HG03135 (cell line): Measurements from ENCODE around the gene OSTC.

Source experiments
- ATAC-seq: cut with Tn5 transposase; IDR thresholded peaks from one replicate; pipeline ENCODE4 v1.9.1; 2021; ENCODE audit warnings: mild to moderate bottlenecking, moderate library complexity; ENCODE audit not compliant: unreplicated experiment

The OSTC gene

DNA sequence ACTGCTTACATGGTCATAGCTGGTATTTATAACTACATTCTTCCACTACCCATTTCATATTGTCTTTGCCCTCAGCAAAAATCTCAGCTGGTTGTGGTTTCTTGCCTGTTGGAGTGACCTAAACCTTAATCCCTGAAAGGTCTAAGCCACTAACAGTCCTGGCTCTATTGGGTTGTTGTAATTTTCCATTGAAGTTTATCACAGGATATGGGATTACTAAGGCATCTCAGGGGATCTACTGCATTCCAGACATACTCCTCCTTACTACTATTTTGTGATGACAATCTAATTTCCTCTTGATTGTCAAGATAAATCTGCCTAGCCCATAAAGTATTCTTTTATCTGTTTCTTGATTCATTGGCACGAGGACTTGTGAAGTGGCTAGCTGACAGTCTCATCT, 6.2 kb upstream of the OSTC start:
- no peak for ATAC-seq

DNA sequence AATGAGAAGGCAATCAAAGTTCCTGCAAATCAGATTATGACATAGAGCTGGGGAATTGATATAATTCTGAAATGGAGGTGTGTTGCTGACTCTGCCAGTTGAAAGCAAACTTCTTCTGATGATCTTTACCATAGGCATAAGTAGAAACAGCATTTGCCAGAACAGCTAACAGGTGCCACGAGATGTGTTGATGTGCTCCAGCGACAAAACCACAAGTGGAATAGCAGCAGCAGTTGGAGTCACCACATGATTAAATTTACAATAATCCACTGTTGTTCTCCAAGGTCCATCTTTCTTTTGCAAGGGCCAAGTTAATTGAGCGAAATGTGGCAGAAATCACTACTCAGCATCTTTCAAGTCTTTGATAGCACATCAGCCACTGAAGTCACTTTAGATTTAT, 3.7 kb upstream of the OSTC start:
- ATAC-seq: no peak

DNA sequence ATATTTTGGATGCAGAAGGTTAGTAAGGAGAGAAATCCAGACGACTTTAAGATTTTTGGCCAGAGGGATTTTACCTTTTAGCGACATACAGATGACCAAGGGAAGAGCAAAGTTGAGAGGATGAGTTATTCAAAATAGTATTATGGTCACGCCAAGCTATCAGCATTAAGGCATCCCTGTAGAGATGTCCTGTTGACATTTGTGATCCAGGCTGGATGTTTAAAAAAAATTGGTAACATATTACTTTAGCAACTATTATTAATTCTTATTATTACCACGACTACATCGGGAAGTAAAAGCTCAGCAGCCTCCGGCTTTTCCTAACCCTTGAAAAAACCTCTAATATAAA, 562 bp upstream of the OSTC start:
- ATAC-seq: no peak

DNA sequence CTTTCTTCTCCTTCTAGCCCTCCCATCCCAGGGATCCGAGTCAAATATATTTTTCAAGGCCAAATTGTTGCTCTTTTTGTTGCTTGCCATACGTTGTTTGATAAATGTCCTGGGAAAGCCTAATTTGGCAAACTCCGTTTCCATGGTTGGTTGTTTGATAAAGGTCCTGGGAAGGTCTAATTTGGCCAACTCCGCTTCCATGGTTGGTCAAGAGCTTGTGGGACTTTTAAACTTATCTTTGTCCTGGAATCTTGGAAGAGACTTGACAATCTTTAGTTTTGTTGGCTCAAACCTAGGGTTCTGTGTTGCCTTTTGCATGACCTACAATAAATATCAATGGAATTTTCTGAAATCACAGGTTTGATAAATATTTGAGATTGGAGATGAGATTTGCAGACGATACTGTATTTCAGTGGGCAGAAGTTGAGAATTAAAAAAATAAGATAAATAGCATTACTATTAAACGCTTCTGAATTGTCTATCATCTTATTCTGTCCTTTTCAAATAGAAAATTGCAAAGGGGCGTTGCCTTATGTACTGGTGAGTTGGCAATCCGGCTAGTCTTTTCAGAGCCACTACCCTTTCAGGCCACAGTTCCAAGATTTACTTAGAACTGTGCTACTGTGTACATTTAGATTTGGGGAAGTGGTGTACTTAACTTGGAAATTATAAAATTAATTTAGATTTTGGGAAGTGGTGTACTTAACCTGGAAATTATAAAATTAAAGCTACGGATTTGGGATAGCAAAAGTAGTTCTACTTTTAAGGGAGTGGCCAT, 804 bp downstream of the OSTC start:
- ATAC-seq: no peak

DNA sequence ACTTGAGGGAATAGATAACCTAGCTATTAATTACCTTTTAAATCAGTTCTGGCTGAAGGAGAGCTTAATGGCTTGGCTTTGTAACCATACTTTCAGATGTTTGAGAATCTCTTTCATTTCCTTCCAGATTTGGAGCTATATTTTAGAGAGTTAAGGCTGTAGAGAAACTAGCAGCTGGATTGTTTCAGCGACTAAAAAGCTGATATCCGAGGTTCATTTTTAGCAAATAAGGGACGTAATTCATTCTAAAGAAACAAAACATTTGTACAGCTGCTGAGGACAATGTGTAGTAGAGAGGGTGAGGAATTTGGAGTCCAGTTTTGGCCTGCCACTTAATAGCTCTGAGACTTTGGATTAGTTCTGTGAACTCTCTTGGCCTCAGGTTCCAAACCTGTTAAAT, 12.2 kb downstream of the OSTC start:
- no peak for ATAC-seq

DNA sequence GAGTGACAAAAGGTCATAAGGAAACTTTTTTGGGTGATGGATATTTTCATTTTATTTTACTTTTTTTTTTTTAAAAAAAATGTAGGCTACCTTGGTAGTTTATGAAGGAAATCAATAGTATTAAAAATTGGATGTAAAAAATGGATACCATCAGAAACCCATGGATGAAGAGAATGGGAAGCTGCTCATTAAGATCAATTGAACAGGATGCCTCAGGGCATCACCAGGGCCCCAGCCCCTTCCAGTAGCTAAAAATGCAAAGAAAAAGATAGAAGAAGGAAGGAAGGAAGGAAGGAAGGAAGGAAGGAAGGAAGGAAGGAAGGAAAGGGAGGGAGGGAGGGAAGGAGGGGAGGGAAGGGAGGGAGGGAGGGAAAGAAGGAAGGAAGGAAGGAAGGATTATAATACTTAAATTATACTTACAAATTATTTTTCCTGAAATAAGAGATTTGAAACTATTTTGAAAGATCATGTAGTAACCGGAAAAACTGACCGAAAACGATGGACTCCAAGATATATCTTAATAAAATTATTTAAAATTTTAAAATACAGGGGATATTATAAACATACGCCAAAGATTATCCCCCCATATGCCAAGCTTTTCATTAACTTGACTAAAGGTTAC, 24.1 kb downstream of the OSTC start:
- no peak for ATAC-seq

DNA sequence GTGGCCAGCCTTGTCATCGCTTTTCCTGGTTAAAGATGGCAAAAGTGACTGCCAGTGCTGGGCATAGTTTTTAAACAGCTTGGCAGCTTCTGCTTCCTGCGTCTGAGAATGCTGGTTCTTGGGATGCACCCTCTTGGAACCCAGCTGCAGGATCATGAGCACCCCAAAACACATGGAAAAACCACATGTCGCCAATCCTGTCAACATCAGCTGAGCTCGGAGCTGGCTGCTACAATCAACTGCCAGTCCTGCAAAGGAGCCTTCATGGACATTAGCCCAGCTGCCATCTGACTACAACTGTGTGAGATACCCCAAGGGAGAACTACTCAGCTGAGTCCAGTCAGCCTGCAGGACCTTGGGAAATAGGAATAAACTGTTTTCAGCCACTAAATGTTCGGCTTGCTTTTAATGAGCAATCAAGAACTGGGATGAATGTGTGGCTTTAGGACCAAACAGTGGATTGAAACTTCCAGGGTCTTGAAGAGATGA, 31.0 kb downstream of the OSTC start:
- no peak for ATAC-seq

DNA sequence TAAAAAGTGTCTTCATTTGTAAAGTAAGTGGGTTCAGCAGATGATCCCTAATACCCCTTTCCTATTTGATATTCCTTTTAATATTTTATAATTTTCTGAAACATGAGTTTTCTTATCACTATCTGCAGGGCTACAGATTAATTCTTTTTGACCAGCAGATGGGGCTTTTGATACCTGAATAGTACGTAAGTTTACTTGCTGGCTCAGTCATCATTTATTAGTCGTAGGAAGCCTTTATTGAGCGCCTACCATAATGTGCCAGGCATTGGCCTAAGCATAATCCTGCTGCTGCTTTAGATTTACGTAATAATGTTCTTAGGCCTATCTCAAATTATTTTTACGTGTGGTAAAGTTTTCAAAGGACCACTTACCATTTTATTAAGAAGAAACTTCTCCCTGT, 33.1 kb downstream of the OSTC start:
- no peak for ATAC-seq

DNA sequence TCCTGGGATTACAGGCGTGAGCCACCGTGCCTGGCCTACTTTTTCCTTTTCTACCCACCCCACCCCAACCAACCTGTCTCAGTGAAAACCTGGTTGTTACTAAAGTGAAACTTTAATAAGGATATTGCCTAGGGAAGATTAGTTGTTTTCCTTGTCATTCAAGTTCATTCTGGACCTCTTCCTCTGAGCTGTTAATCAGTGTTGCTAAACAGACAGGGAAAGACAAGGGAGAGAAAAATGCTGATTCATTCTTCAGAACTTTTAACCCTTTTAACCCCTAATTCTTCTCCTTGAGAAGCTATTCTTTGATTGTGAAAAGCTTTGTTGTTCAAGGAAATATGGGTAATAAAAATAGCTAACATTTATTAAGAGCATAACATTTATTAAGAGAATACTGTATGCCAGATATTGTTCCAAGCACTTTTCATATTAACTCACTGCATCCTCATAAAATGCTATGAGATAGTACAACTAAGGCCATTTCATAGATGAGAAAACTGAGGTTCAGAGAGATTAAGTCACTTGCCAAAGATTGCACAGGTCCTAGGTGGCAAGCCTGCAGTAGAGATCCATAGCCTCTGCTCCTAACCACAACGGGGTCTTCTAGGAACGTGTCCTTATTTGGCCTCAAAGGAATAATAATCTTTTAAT, 34.8 kb downstream of the OSTC start:
- no peak for ATAC-seq

DNA sequence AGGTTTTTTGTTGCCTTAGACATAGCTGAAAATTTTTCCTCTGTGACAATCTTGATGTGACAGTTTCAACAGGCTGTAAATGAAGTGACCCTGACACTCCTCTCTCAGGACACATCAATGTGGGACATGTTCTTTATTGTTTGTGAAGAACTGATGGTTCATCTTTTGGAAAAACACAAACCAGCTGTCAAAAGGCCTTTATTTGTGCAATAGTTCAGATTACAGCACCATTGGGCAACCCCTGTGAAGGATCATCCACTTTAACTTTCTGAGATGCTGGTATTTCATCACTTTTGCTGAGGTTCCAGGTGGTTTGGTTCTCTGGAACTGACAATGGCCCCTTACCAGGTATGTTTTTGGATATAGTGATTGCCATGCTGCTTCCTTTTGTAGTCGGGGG, 40.3 kb downstream of the OSTC start:
- no peak for ATAC-seq

DNA sequence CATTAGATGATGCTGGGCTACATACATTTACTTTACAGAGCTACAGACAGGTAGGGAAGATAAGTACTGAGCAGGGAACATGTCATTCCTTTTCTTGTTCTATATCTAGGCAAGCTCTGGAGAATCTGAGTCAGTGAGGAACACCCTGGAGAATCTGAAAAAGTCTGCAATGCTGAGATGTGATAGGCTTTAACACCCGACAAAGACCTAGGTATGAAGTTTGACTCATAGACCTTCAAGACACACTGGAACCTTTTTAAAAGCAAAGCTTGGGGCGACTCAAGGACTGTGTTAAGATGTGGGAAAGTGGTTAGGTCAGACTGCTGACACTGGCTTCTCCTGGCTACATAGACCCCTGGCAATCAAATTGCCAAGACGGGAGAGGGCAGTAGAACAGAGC, 42.8 kb downstream of the OSTC start:
- ATAC-seq: no peak

DNA sequence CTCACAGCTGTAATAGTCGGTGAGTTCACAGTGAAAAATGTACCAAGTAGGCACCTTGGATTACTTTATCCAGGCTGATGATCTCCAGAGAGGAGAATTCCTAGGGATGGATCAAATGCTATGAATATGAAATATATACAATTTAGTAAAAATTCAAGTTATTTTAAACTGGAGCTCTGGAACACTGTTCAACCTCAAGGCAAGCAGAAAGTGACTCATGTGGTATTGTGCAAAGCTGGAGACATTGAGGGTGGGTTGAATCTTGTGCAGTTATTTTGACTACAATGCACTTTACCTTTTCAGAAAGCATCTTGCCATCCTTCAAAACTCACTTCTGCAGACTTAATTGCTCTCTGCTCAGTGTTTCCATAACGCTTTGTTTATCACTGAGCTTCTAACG, 43.4 kb downstream of the OSTC start:
- ATAC-seq: no peak

DNA sequence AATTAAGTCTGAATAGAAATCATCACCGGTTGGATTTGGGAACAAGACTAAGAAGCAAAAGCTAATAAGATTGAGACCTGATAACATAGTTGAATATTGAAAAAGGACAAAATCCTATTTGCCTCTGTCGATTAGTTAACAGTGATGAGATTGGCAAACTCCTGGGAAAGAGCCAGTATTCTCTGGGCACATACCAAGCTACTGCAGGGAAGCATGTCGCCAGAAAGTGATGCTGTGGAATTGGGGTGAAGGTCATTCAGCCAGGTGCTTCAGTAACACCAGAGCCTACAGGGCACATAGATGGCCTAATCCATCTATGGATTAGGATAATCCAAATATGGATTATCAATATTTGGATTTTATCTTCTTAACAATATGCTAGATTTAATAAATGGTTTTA, 44.0 kb downstream of the OSTC start:
- no peak for ATAC-seq

DNA sequence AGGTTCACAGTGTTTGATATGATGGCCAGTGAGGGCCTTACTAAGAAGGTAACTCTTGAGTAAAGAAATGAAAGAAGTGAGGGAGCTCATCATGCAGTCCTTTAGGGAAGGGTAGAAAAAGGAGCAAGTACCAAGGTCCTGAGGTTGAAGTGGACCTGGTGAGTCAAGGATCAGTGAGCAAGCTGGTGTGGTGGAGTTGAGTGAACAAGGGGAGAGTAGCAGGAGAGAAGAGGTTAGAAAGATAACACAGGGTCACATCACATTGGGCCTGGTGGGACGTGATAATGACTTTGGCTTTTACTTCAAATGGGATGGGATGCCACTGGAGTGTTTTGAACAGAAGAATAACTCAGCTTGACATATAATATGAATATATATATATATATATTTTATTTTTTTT, 44.7 kb downstream of the OSTC start:
- no peak for ATAC-seq

DNA sequence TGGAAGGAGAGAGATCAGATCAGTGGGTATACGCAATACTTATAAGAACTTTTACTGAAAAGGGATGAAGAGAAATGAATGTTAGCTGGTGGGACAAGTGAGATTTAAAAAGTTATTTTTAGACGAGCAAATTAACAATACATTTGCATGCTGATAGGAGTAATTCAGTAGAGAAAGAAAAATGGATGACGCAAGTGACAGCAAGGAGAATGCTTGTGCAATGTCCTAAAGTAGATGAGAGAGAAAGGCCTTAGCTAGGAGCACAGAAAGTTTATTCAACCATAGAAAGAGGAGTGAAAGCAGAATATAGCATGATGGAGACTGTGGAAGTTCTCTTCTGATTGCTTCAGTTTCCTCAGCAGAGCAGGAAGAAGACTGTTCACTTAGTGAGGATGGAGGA, 45.8 kb downstream of the OSTC start:
- no peak for ATAC-seq

DNA sequence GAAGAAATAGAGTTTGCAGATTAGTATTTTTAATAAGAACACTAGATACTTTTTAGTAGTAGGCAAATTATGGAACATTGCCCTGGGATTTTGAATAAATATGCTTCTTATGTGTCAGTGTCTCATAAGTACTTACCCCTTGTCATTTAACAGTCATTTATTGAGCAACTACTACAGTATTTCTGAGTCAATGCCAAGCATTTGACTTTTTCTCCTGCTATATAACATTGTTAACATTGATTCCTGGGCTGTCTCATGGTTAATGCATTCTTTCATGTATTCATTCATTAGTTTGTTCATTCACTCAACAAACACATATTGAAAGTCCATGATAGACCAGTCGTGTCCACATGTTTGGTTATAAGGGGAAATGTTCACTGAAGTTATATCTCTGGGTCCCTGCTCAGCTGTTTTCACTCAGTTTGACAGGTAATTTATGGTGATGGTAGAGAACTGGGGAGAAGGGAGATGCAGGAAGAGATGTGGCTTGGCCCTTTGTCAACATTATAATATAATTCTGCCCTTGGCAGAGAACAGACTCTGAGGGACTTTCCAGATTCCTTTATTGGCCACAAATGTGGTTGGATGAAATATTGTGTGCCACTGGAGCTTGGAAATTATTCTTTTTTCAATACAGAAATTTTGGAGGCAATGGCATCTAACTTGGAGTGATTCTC, 49.8 kb downstream of the OSTC start:
- no peak for ATAC-seq

DNA sequence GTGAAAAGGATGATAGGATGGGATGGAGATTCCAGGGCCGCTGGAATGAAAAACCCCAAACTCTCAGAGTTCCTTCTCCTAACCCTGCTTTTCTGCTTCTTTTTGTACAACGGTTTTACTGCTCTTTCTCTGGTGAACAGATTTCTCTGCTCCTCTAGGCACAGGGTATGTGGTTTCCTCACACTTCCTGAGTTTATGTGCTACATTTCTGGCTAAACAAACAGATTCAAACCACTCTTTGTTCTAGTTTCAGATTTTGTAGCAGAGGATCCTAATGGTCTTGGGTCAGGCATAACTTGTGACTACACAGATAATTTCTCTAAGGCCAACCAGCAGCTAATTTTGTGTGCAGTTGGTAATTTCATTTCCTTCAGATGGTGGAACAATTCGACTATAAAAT, 52.6 kb downstream of the OSTC start:
- ATAC-seq: no peak

DNA sequence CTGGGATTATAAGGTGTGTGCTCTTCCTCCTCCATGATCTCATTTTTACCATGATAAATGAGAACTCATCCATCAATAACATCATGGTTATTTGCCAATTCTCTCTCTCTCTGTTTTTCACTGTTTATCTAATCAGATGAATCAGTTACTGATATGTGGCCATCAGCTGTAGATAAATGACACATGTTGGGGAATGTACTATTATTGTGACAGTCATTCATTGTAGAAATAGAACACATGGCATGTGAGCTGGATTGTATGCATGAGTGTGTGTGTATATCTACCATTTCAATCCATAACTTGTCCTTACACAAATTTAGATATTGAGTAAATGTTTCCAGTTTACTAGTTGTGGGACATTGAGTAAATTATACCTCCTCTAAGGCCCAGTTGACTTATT, 53.0 kb downstream of the OSTC start:
- no peak for ATAC-seq

DNA sequence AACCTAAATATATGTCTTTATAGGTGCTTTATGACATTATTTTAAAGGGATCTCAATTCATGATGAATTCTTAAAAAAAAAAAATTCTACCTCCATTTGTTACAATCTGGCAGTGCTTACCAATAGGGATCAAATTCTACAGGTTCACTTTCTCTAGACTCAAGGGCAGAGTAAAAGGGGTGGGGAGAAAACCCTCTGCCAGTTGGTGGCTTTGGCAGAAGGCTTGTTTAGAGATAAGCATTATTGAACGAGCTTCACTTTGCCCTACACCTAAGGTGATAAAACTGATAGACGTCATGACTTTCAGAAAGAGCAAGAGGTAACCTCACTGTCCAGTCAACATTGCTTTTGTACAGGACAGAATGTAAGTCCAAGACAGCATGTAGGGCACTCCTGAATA, 53.6 kb downstream of the OSTC start:
- ATAC-seq: no peak

DNA sequence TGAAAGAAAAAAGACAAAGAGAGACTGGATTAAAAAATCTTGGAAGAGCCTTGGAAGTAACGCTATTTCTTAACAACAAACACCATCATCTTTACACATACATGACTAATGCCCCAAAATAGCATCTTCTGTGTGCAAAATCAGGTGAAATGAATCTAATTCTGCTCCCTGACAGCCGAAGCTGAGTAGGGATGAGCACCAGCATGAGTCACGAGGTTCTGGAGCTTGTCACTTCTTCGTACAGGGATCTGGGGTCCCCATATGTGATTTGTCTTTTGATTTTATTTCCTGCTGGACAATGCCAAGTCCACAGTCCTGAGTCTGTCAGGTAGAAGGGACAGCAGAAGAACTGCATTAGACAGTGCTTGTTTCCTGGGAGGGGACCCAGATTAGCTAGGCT, 55.9 kb downstream of the OSTC start:
- no peak for ATAC-seq

DNA sequence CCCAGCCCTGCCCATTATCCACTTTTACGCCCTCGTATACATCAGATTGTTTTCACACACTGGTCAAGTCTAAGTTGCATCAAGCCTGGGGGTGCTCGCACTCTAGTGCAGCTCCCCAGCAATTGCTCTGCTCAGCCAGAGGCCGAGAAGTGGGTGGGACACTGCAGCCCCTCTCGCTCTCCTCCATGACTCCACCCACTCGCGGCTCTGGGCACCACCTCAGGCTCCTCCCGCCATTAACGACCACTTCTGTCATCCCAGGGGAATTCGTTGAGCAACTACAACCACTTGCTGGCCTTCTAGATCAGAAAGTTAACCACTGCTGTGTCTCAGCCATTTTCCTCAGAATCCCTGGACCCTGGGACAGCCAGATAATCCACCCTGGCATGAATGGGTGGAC, 58.8 kb downstream of the OSTC start:
- ATAC-seq: no peak

DNA sequence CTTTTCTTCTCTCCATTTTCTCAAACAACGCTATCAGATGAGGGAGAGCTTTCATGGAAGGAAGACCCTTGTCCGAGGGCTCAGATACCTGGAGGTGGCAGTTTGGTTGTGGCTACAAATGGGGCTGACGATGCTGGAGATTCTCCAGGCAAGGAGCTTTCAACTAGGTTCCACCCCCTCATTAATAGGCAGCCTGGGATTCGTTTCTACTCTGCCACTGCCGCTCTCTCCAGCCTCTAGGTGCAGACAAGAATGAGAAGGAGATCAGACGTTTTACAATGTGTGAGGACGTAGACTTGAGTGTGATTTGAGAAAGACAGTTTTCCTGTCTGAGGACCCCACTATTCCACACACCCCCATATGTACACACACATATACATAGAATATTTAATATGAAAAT, 59.3 kb downstream of the OSTC start:
- no peak for ATAC-seq
